Measurements from ENCODE around the gene ATP1A4. TPM values are rescaled to one million over a fixed set of nuclear protein-coding genes. Genes with fewer than 3 reads are reported as not detected.

Gene ATP1A4
- total and polyA plus RNA-seq, 2 of the 13 experiments (the other 11 are each of a cell fraction or from before 2014, with no cell fraction given), result not detected

- TF ChIP-seq ZBTB25 (CRISPR knock-in tag; IDR thresholded peaks at IDR 0.05) (no peak), TP53 (CRISPR knock-in tag; conservative IDR thresholded peaks at IDR 0.05) (no peak), BHLHE40 (IDR thresholded peaks at IDR 0.05; ENCODE audit: low read length) (peak; percentile 29; the same call in 1 of the 2 replicates), PRDM10 (CRISPR knock-in tag; IDR thresholded peaks at IDR 0.05; ENCODE audit: low read depth) (peak; percentile 92), PHB2 (IDR thresholded peaks at IDR 0.05; ENCODE audit: partially characterized antibody) (no peak), TRAFD1 (CRISPR knock-in tag; IDR thresholded peaks at IDR 0.05; ENCODE audit: borderline replicate concordance) (no peak), SP4 (CRISPR knock-in tag; IDR thresholded peaks at IDR 0.05) (no peak)
Observed at GRCh38 chr1:160187407-160187806, 36.0 kb downstream of the ATP1A4 start (continued).

Measured in HepG2 (cell line).